COLO829 (cell line): ENCODE measurements around the gene TRMT2A.

Experiments used
- DNase-seq: peaks from one replicate; pipeline ENCODE4 v3.0.0; 2012; ENCODE audit warnings: low spot score

The TRMT2A gene

GRCh38 chr22:20062043-20062765 is 54.8 kb downstream of the TRMT2A start:
- DNase-seq, result no peak
